Smooth muscle cell (in vitro differentiated cells): ENCODE measurements around the gene RALGAPB. TPM values are rescaled to one million over a fixed set of nuclear protein-coding genes. Genes with fewer than 3 reads are reported as not detected.

Source experiments
- DNase-seq: peaks from one replicate; lab custom pipeline; 2025; ENCODE audit not compliant: unreplicated experiment; lab: John Stamatoyannopoulos, UW
- H2AFZ ChIP-seq: fragments of 200-600 bp; sonication (generic); 2 replicates; pipeline ENCODE4 v1.6.0; 2016; ENCODE audit warnings: antibody characterized with exemption, low read depth, mild to moderate bottlenecking
- H3F3A ChIP-seq: fragments of 200-600 bp; sonication (generic); 2 replicates; pipeline ENCODE4 v1.6.0; 2017; ENCODE audit warnings: antibody characterized with exemption, low read depth
- H3K27ac ChIP-seq: fragments of 200-600 bp; sonication (generic); 2 replicates; pipeline ENCODE4 v1.5.1; 2016; ENCODE audit warnings: low read depth, mild to moderate bottlenecking
- H3K27me3 ChIP-seq: fragments of 200-600 bp; sonication (generic); 2 replicates; pipeline ENCODE4 v1.6.1; 2016; ENCODE audit warnings: low read depth, mild to moderate bottlenecking
- H3K36me3 ChIP-seq: fragments of 200-600 bp; sonication (generic); 2 replicates; pipeline ENCODE4 v1.5.1; 2016; ENCODE audit warnings: low read depth
- H3K4me1 ChIP-seq: fragments of 200-600 bp; sonication (generic); 2 replicates; pipeline ENCODE4 v1.5.1; 2016; ENCODE audit warnings: low read depth
- H3K4me2 ChIP-seq: fragments of 200-600 bp; sonication (generic); 2 replicates; pipeline ENCODE4 v1.6.0; 2016; ENCODE audit warnings: mild to moderate bottlenecking
- H3K4me3 ChIP-seq: fragments of 200-600 bp; sonication (generic); 2 replicates; pipeline ENCODE4 v1.5.1; 2016; ENCODE audit warnings: mild to moderate bottlenecking
- H3K79me2 ChIP-seq: fragments of 200-600 bp; sonication (generic); 2 replicates; pipeline ENCODE4 v1.6.0; 2016; ENCODE audit warnings: low read depth, mild to moderate bottlenecking
- H3K9ac ChIP-seq: fragments of 200-600 bp; sonication (generic); 2 replicates; pipeline ENCODE4 v1.6.0; 2016; ENCODE audit warnings: low read depth
- H3K9me3 ChIP-seq: fragments of 200-600 bp; sonication (generic); replicated peaks from 2 replicates; pipeline ENCODE4 v1.5.1; 2016; ENCODE audit warnings: low read depth
- H4K20me1 ChIP-seq: fragments of 200-600 bp; sonication (generic); 2 replicates; pipeline ENCODE4 v1.6.0; 2016; ENCODE audit warnings: low read depth
- CTCF ChIP-seq: fragments of 200-600 bp; sonication (generic); IDR thresholded peaks from 2 replicates; pipeline ENCODE4 v1.5.1; 2017; ENCODE audit warnings: borderline replicate concordance, mild to moderate bottlenecking, antibody characterized with exemption; ENCODE audit not compliant: insufficient read depth, poor library complexity, severe bottlenecking
- WGBS: methylation state at CpG from one replicate; pipeline ENCODE4 v1.1.7; 2016; ENCODE audit warnings: low lambda C conversion rate; 5-methylcytosine and 5-hydroxymethylcytosine counted together
- polyA plus RNA-seq: library from polyadenylated mRNA; unstranded; fragments of >200 nt; fragmentation: Nextera tagmentation; extraction: Ambion mirVana; gene quantifications from 2 replicates; pipeline ENCODE4 v1.2.1, GENCODE V29; 2016
- total RNA-seq: library from RNA; depleted of rRNA; stranded (reverse); fragments of >200 nt; gene quantifications from 2 replicates; pipeline ENCODE4 v1.2.3, GENCODE V29; 2014

The RALGAPB gene
- total and polyA plus RNA-seq, 2 experiments from 2014 or later, result 8.9 to 43.2 TPM

GRCh38 chr20:38588303-38588702 lies 115.7 kb downstream of the RALGAPB start:
- no peak for TF ChIP-seq CTCF
- no peaks in the 10 kb centered on the region for H3K36me3 ChIP-seq
- no peak for DNase-seq
- WGBS, result 93% methylated on average over 6 of the region's 6 CpGs
- no peaks in the 10 kb centered on the region for H3K27me3 ChIP-seq
- H3K4me3 ChIP-seq, result no peak overlapping the region
- no peak overlapping the region for H3K4me2 ChIP-seq
- no peaks in the 10 kb centered on the region for H4K20me1 ChIP-seq
- H3K79me2 ChIP-seq, result no peaks in the 10 kb centered on the region
- H2AFZ ChIP-seq, result no peak overlapping the region
- H3K9me3 ChIP-seq, result no peaks in the 10 kb centered on the region
- no peaks in the 10 kb centered on the region for H3F3A ChIP-seq
- no peaks in the 10 kb centered on the region for H3K4me1 ChIP-seq
- no peak overlapping the region for H3K27ac ChIP-seq
- no peak overlapping the region for H3K9ac ChIP-seq

- no peaks in the 10 kb centered on the region for H3F3A ChIP-seq
- H4K20me1 ChIP-seq, result no peaks in the 10 kb centered on the region
- H3K9ac ChIP-seq, result no peak overlapping the region
- no peaks in the 10 kb centered on the region for H3K36me3 ChIP-seq
- no peak overlapping the region for H3K4me2 ChIP-seq
- H3K4me3 ChIP-seq, result no peak overlapping the region
- 93% methylated on average over 4 of the region's 4 CpGs for WGBS
- no peaks in the 10 kb centered on the region for H3K79me2 ChIP-seq
- H3K27me3 ChIP-seq, result no peaks in the 10 kb centered on the region
- H3K4me1 ChIP-seq, result no peaks in the 10 kb centered on the region
- DNase-seq, result no peak
- H3K27ac ChIP-seq, result no peak overlapping the region
- no peak overlapping the region for H2AFZ ChIP-seq
- TF ChIP-seq CTCF, result no peak
- H3K9me3 ChIP-seq, result no peaks in the 10 kb centered on the region
These were observed 116.7 kb downstream of the RALGAPB start for GRCh38 chr20:38589351-38589750.

GRCh38 chr20:38589967-38590675 lies 117.5 kb downstream of the RALGAPB start:
- Histone ChIP-seq H3K9ac (no peak overlapping the region), H2AFZ (no peak overlapping the region), H3K4me2 (no peak overlapping the region), H4K20me1 (no peaks in the 10 kb centered on the region), H3K79me2 (no peaks in the 10 kb centered on the region), H3F3A (no peaks in the 10 kb centered on the region), H3K27ac (no peak overlapping the region), H3K27me3 (no peaks in the 10 kb centered on the region), H3K4me1 (no peaks in the 10 kb centered on the region), H3K4me3 (no peak overlapping the region), H3K9me3 (no peaks in the 10 kb centered on the region), H3K36me3 (no peaks in the 10 kb centered on the region)
- no peak for DNase-seq
- TF ChIP-seq CTCF, result no peak
- 100% methylated on average over 3 of the region's 3 CpGs for WGBS
